Activated CD8-positive, alpha-beta memory T cell treated with anti-CD3 and anti-CD28 coated beads for 48 hours (primary cell): ENCODE measurements around the gene NTN1.

Experiments used
- DNase-seq, 3 experiments: peaks; one replicate each; pipeline ENCODE4 v3.0.0-alpha.2; 2020; ENCODE audit warnings: low read depth in 2 of 3, low spot score in 2 of 3

NTN1 gene

DNA sequence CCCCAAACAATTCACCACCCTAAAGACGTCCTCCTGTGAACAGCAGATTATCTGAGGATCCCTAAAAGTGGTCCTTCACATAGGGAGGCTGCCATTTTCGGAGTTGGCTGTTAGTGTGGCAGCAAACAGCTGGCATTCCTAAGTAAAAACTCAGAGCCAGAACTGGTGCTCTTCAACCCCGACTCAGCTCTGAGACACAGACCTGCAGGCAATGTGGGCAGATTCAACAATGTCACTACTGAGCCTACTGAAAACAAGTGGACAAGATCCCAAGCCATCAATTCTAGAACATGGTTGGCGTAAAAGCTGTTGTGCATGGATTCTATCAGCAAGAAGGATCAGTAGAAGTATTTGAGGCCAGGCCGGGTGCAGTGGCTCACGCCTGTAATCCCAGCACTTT, 247.2 kb downstream of the NTN1 start:
- DNase-seq, result no peak

DNA sequence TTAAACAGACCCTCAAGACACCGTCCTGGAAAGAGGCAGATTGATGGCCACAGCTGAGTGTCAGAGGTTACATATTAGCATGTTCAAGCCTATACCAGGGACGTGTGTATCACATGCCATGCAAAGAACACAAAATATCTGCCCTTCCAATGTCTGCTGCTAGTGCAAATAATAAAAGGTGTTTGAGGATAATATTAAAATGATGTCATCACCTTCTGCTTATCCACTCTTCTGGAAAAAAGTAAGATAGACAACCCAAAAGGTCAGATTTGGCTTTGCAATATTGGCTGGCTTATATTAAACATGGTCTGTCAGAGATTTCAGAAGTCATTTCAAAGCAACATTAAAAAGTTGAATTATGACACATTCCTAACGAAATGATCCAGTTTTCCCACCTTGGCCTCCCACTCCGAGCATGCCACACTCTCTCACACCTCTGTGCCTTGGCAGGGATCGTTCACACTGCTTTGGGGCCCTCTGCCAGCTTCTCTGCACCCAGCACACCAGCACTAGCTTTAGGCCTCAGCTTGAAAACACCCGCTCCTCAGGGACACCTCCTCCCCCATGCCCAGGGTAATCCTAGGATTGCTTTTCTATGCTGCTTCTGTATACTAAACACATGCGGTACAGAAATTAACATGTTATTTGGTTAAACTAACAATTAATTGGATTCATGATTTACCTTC, 248.2 kb downstream of the NTN1 start:
- no peak for DNase-seq

- no peak for DNase-seq
Observed at GRCh38 chr17:9270921-9271320, 249.6 kb downstream of the NTN1 start.

DNA sequence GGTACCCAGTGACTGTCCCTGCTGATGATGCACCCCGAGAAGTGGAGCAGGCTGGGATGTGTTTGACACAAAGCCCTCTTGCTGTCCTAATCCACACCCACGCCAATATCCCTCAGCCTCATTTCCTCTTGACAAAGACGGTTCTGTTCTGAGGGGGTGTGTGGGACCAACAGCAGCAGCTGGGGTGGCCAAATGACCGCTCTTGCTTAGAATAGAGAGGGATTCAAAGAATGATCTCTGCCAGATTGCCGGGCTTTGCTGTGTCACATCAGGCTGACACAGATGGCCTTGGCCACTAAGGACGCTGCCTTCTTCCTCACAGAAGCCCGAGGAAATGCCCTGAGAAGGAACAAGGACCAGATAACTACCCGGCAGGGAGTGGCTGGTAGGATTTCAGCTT, 250.7 kb downstream of the NTN1 start:
- no peak for DNase-seq

DNA sequence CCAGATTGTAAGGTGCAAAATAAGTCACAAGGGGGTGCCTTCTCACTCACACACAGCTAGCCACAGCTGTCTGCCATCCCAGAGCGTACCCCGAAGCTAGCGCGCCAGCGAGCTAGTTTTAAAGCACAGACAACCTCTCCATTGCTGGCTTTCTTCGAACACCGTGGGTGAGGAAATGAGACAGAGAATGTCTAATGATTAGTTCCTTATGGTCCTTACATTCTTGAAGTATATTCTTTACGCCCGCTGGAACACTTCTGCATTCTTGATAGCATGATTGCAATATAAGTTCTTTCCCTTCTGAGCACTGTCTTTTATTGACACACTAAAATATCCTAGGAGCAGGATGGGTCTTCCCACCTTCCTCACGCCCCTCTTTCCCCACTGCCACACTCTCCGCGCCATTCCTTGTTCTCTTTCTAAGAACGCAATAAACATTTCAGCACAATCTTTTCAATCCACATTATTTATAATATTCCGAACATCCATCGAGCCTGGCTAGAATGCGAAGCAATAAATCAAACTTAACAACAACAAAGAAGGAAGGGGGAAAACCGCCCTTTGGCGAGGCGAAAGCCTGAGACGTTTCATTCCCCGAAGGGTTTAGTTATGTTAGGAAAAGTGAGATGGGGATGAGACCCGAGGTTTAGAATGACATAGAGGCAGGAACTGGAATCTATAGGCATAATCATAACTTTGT, 251.3 kb downstream of the NTN1 start:
- DNase-seq, result no peak

- no peak for DNase-seq
Observed at GRCh38 chr17:9273428-9274391, 252.4 kb downstream of the NTN1 start.

DNA sequence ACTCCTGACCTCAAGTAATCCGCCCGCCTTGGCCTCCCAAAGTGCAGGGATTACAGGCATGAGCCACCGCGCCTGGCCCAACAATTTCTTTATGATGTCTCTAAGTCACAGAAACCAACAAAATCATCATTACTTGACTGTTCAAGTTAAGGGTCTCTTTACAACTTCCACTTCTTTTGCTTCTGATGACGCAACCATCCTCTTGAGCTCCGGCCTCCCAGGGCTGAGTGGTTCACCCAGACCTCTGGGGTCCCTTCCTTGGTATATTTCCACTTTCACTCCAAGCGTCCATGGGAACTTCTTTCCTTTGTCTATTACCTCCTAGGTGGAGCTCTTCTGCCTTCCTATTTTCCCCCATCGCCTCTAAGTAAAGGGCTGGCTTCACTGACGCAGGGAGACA, 253.7 kb downstream of the NTN1 start:
- DNase-seq, result no peak

GRCh38 chr17:9279893-9280292, 258.6 kb downstream of the NTN1 start:
- DNase-seq, result no peak

- no peak for DNase-seq
Observed at GRCh38 chr17:9283909-9284308, 262.6 kb downstream of the NTN1 start.

DNA sequence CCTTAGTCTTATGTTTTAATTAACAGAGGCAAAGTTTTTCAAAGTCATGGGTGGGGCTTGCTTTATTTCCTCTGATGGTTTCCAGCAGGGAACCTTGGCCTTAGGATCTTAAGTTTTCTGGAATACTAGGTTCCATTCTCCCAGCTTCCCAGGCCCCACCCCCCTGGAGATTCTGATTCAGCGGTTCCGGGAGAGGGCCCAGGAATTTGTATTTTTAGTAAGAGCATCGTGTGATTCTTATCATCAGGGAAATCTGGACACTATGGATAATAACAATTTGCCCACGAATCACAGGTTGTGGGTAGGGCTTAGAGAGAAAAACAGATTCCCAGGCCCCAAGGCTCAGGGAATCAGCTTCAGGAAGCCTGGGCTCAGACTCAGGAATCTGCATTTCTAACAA, 263.6 kb downstream of the NTN1 start:
- DNase-seq, result no peak

DNA sequence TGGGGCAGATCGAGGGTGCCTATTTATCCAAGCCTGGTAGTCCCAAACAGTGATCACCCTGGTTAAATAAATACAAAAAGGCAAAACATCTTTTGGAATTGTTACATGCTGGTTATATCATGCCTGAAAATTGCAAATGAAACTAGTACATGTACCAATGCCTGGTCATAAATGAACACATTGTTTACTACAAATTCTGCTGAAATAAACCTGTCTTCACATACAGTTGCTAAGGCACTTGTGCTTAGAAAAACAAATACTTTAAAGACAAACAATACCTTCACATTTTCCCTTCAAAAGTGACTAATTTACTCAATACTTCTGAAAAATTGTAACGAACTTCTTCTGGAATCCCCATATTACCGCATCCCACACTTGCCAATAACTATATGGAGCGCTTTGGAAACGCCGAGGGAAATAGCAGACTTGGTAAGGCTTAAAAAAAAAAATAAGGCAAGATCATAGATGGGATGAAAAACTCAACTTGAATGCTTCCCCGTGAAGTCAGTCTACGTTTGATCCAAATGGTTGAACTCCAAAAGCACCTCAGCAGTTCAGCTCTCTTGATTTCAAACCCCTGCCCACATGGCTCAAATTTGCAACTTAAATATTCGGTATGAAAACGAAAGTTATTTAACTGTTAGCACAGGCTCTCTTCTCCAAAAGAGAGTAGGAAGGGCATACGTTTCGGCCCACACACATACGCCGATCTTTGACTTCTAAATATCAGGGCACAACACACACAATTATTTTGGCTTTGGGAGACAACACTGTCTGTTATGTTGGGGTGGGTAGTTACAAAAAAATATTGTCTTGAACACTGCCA, 264.5 kb downstream of the NTN1 start:
- no peak for DNase-seq

GRCh38 chr17:9286434-9286833, 265.1 kb downstream of the NTN1 start:
- DNase-seq, result no peak

- no peak for DNase-seq
Observed at GRCh38 chr17:9287306-9287705, 266.0 kb downstream of the NTN1 start.

GRCh38 chr17:9290226-9290613, 268.9 kb downstream of the NTN1 start:
- no peak for DNase-seq

- no peak for DNase-seq
Observed at GRCh38 chr17:9291912-9292560, 270.7 kb downstream of the NTN1 start.

- DNase-seq, result no peak
Observed at GRCh38 chr17:9292561-9292941, 271.2 kb downstream of the NTN1 start.
